ENCODE results near the gene THOC2.

GRCh38 chrX:123665197-123665596 lies 67.7 kb downstream of the THOC2 start:
- TF ChIP-seq CTCF (conservative IDR thresholded peaks at IDR 0.05) = no peak
- no peak for TF ChIP-seq ZFX (IDR thresholded peaks at IDR 0.05)
